Embryonic facial prominence (tissue), 1 donor: ENCODE measurements around the gene SEPHS1.

Experiments
- DNase-seq: peaks from one replicate; pipeline ENCODE4 v3.0.0-alpha.2; 2016; ENCODE audit errors: extremely low spot score

The SEPHS1 gene

DNA sequence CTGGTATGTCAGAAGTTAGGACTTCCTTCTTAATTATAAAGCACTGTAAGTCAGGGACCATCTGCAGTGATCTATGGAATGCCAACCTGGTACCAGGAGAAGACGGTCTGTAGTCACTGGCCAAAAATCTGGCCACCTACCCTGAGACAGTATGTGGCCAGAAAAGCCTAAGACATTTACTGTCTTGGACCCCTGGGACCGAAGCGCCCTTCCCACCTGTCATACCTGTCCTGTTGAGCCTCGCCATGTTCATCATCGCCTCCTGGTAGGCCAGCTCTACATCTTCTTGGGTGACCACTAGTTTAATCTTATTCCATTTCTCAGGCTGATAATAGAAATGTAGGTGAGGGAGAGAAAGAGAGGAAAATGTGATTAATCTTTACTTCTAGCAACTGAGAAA lies 20.0 kb downstream of the SEPHS1 start:
- no peak for DNase-seq

GRCh38 chr10:13327534-13327933 lies 20.6 kb downstream of the SEPHS1 start:
- peak; percentile 19 for DNase-seq

GRCh38 chr10:13322615-13323148 lies 25.4 kb downstream of the SEPHS1 start:
- no peak for DNase-seq

GRCh38 chr10:13321576-13321975 lies 26.5 kb downstream of the SEPHS1 start:
- DNase-seq = no peak

GRCh38 chr10:13319166-13319565 lies 28.9 kb downstream of the SEPHS1 start:
- no peak for DNase-seq

GRCh38 chr10:13317474-13317873 lies 30.6 kb downstream of the SEPHS1 start:
- no peak for DNase-seq

DNA sequence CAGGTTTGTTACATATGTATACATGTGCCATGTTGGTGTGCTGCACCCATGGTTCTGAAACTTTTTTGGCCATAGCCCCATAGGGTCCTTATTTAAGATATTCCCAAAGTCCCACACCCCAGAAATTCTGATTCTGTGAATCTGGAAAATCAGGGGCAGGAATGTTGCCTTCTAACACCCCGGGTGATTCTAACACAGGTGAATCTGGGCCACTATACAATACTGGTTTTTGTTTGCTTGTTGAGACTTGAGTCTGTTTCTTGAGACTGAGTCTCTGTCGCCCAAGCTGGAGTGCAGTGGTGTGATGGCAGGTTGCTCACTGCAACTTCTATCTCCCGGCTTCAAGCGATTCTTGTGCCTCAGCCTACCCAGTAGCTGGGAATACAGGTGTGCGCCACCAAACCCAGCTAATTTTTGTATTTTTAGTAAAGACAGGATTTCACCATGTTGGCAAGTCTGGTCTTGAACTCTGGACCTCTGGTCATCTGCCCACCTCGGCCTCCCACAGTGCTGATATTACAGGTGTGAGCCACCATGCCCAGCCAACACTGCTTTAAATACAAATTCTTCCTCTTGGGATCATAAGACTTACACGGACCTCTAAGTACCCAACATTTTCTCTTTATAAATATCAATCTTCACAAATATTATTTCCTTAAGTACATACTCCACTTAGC lies 31.3 kb downstream of the SEPHS1 start:
- DNase-seq = no peak

DNA sequence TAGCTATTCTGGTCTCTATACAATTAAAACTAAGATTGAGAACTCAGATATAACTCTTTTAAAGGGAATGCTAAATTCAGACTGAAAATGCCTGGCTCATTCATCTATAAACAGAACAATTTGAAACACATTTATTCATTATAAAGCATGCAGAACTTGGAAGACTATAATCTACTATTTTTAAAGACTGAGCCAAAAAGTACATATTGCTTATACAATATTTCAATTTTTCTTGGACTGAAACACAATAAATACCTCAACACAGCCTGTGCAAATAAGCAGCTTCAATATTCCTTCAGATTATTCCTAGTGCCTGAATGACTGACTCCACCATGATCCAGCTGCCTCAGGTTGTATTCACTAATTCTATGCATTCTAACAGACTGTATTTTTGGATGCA lies 32.7 kb downstream of the SEPHS1 start:
- DNase-seq = peak; percentile 45

DNA sequence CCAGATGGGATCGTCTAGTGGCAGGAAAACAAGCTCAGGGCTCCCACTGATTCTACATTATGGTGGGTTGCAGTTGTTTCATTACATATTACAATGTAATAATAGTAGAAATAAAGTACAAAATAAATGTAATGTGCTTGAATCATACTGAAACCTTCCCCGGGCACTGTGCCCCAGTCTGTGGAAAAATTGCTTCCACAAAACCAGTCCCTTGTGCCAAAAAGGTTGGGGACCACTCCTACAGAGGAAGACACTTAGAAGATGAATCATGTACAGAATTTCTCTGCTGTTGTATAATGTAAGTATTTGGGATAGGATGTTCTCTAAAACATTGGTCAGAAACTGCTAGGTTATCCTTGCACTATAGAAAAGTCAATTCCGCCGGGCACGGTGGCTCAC lies 36.9 kb downstream of the SEPHS1 start:
- DNase-seq = no peak

DNA sequence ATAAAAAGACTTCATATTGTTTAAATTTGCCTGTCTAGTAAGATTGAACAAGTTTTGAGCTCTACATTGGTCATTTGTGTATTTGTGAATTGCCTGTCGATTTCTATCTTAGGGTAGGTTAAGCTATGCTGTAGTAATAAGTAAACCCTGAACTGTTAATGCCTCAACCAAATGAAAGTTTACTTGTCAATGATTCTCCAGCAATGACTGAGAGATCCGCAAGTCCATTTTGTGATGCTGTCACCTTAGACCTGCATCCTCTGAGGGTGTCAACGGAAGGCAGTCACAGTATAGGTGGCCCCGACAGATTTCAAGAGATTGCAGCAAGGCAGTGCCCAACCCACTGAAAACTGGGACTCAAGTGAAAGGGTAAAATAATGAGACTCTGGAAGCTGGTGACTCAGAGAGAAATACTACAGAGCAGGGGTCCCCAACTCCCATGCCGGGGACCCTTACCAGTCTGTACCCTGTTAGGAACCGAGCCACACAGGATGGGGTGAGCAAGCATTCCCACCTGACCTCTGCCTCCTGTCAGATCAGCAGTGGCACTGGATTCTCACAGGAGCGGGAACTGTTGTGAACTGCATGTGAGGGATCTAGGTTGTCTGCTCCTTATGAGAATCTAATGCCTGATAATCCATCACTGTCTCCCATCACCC lies 37.4 kb downstream of the SEPHS1 start:
- DNase-seq = no peak

DNA sequence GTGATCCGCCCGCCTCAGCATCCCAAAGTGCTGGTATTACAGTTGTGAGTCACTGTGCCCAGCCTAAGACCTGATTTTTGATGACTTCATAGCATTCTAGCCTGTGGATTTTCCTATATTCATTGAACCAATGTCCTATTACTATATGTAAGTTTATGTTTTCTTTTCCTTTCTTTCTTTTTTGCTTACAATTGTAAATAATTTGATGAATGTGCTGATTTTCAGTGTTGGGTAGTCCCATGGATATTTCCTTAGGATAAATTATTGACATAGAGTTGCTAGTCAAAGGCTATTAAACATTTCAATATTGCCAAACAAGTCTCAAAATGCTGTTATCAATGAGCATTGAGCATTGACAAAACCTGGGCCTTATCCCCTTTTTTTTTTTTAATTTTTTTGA lies 38.3 kb downstream of the SEPHS1 start:
- no peak for DNase-seq

DNA sequence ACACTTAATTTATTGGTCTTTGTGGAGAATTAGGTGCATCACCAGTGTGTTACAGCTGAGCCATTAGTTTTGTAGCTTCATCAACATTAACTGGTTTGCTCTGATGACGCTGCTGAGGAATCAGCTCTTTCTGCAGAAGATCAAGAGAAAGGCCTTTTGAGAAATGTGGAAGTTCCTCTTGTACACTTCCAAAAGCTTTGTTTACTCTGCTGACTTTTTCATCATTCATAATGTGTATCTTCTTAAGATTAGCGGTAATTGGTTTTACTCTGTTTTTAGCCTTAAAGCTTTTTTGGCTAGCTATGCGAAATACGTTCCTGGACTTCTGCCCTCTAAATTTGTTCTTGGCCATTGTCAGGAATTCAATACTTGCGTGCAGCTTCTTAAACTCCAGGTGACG lies 40.0 kb downstream of the SEPHS1 start:
- DNase-seq = no peak

- DNase-seq = no peak
These were observed 42.0 kb downstream of the SEPHS1 start for GRCh38 chr10:13306103-13306502.

GRCh38 chr10:13302821-13303555 lies 45.1 kb downstream of the SEPHS1 start:
- no peak for DNase-seq

- peak; percentile 64 for DNase-seq
These were observed 48.4 kb downstream of the SEPHS1 start, which contains the start of gene PHYH for GRCh38 chr10:13299437-13300287. PHYH (minus strand) TSS chr10:13300064; CDS start chr10:13300042, 22 bp downstream.

DNA sequence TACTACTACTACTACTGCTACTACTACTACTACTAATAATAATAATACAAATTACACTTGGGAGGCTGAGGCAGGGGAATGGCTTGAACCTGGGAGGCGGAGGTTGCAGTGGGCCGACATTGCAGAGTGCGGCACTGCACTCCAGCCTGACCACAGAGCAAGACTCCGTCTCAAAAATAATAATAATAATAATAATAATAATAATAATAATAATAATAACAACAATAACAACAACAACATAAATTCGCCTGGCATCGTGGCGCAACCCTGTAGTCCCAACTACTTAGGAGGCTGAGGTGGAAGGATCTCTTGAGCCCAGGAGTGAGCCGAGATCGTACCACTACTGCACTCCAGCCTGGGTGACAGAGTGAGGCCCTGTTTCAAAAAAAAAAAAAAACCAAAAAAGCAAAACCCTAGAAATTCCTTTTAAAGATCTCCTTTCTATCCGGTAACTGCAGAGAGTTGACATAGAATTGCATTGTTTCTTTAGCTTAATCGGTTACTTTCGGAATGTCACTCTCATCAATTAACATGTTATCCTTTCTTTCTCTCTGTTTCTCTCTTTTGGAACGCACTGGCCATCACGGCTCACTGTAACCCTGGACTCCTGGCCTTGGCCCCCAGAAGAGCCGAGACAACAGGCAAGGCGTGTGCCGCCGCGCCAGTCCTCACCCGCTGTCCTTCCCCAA lies 49.2 kb downstream of the SEPHS1 start:
- no peak for DNase-seq

DNA sequence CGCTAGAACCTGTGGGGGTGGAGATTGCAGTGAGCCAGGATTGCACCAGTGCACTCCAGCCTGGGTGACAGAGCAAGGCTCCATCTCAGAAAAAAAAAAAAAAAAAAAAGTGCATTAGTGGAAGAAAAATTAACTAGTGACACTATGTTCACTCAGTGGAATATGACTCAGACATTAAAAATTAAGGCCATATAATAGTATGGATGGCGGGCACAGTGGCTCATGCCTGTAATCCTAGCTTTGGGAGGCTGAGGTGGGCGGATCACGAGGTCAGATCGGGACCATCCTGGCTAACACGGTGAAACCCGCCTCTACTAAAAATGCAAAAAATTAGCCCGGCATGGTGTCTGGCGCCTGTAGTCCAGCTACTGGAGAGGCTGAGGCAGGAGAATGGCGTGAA lies 51.6 kb downstream of the SEPHS1 start:
- no peak for DNase-seq

DNA sequence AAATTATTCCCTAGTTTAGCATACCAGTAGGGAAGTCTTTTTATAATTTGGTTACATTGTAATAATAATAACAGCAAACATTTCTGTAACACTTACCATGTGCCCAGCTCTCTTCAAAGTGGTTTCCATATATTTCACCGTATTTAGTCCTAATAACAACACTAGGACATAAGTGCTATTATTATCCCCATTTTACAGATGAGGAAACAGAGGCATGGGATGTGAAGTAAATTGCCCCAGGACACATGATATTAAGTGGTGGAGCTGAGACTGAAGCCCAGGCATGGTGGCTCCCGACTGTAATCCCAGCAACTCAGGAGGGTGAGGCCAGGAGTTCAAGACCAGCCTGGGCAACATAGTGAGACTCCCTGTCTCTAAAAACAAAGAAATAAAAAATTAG lies 53.3 kb downstream of the SEPHS1 start:
- DNase-seq = peak; percentile 1

- peak; percentile 3 for DNase-seq
These were observed 56.0 kb downstream of the SEPHS1 start for GRCh38 chr10:13291821-13292773.

DNA sequence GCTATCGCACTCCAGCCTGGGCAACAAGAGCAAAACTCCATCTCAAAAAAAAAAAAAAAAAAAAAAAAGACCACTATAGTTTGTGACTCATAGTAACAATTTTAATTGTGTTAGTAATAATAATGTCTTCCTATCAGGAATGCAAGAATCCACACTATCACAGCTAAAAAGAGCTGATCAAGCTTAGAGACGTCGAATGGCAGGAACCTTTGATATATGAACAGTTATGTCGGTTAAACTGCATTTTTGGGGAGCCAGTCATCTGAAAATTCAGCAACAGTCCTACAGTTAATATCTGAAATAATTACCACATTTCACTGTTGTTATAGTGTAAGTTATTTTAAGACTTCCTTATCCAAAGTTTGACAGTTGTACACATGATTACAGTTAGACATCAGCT lies 57.0 kb downstream of the SEPHS1 start:
- DNase-seq = no peak
